Right renal cortex interstitium (tissue), 3 donors: ENCODE data around the gene GRID2. TPM values are rescaled to one million over a fixed set of nuclear protein-coding genes. Genes with fewer than 3 reads are reported as not detected.

Experiments
- DNase-seq, 3 donors: peaks; one replicate each; pipeline ENCODE4 v3.0.0-alpha.2; 2013; ENCODE audit warnings: low read depth in 3 of 3, low spot score in 2 of 3
- polyA plus RNA-seq, 3 donors: library from polyadenylated mRNA; unstranded; fragments of 120-200 nt; gene quantifications; one replicate each; pipeline ENCODE4 v1.2.1, GENCODE V29; 2013; ENCODE audit not compliant: insufficient read length in 3 of 3

GRID2 gene
- polyA plus RNA-seq, 3 donors = 4.9 to 7.5 (median 7.2) TPM

DNA sequence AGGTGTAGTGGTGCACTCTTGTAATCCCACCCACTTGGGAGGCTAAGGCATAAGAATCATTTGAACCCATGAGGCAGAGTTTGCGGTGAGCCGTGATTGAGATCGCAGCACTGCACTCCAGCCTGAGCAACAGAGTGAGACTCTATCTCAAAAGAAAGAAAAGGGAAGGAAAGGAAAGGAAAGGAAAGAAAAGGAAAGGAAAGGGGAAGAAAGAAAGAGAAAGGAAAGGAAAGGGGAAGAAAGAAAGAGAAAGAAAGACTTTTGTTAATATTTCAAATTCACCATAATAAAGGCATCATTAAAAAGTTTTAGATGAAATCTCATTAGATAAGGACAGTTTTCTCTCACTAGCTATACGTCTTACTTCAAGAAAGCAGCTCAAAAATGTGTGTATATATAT is 864.3 kb downstream of the GRID2 start:
- DNase-seq = no peak

DNA sequence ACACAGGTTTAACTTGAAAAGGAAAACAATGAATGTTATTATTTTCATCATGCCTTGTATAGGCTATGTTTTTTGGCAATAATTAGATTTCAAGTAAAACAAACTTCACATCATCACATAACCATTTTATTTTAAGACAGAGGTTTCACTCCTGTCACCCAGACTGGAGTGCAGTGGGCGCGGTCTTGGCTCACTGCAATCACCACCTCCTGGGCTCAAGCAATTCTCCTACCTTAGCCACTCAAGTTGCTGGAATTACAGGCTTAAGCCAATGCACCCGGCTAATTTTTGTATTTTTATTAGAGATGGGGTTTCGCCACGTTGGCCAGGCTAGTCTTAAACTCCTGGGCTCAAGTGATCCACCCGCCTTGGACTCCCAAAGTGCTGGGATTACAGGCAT is 866.2 kb downstream of the GRID2 start:
- no peak for DNase-seq

GRCh38 chr4:93174598-93174997 is 870.8 kb downstream of the GRID2 start:
- DNase-seq = no peak

DNA sequence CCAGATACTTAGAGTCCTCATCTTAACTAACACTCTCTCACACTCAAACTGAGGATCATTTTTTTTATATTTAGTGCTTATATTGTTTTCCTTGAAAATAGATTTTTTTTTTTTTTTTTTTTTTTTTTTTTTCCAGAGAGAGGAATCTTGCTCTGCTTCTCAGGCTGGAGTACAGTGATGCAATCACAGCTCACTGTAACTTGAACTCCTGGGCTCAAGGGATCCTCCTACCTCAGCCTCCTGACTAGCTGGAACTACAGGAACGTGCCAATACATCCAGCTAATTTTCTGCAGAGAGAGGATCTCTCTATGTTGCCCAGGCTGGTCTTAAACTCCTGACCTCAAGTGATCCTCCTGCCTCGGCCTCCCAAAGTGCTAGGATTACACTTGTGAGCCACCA is 874.5 kb downstream of the GRID2 start:
- no peak for DNase-seq

GRCh38 chr4:93179044-93179443 is 875.3 kb downstream of the GRID2 start:
- no peak for DNase-seq

DNA sequence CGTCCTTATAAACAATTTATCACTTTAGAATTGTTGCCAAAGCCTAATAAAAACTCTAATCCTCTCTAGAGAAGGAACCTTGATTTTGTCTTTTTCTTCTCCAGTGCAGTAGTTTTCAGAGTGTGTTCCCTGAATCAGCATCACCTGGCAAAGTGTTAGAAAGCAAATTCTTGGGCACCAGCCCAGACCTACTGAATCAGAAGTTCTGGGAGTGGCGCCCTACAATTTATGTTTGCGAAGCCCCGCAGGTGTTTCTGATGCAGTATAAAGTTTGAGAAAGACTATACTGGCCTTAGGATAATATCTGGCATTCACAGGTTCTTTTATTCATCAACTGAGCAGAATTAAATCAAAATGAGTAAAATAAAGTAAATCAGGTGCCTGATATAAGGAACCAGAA is 879.0 kb downstream of the GRID2 start:
- DNase-seq = no peak

- DNase-seq = peak in 1 of 3 donors; percentile 10
Observed at GRCh38 chr4:93183576-93183975, 879.8 kb downstream of the GRID2 start.

- peak in 2 of 3 donors; percentile 10 to 23 for DNase-seq
Observed at GRCh38 chr4:93184053-93184452, 880.3 kb downstream of the GRID2 start.

- DNase-seq = no peak
Observed at GRCh38 chr4:93186846-93187245, 883.1 kb downstream of the GRID2 start.

DNA sequence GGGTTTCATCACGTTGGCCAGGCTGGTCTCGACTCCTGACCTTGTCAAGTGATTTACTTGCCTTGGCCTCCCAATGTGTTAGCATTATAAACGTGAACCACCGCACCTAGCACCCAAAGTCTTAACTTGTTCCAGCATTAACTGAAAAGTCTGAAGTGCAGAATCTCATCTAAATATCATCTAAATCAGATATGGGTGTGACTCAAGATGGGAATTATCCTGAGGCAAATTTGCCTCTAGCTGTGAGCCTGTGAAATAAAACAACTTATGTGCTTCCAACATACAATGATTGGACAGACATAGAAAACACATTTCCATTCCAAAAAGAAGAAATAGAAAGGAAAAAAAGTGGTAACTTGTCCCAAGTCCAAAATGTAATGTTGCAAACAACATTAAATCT is 883.7 kb downstream of the GRID2 start:
- no peak for DNase-seq

GRCh38 chr4:93187892-93188291 is 884.1 kb downstream of the GRID2 start:
- no peak for DNase-seq

DNA sequence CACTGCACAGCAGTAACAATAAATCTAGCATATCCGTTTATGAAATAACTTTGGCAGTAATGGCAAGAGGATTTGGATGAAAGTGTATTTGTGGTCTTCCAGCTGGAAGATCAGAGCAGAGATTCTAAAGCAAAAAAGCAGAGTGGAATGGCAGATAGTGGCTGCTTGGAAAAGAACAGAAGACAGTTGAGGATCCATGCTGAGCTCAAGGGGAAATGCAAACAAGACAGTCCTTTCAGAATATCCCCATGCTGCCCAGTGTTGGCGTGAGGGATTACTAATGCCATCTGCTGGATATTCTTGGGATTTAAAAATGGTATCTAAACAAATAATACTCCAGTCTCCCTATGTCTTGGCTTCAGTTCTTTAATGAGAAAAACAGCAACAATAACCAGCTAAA is 895.7 kb downstream of the GRID2 start:
- DNase-seq = peak in 2 of 3 donors; percentile 25 to 30

GRCh38 chr4:93201471-93202096 is 897.8 kb downstream of the GRID2 start:
- DNase-seq = no peak

- no peak for DNase-seq
Observed at GRCh38 chr4:93203708-93204107, 899.9 kb downstream of the GRID2 start.

DNA sequence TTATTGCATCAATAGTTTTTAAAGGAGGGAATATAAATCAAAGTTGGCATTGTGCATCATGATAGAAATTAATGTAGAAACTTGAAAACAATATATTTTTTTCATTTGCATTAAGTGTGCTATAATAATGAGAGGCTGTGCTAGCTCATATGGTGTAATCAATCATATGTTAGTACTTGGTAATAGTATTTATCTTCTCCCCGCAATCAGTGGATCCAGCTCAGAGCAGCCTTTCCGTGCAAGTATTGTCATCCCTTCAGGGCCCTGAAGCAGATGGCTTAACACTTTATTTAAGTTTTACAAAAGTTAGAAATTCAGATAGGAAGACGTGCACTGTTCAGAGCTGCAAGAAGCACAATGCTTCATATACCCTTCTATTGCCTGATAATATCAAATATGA is 908.5 kb downstream of the GRID2 start:
- DNase-seq = no peak

DNA sequence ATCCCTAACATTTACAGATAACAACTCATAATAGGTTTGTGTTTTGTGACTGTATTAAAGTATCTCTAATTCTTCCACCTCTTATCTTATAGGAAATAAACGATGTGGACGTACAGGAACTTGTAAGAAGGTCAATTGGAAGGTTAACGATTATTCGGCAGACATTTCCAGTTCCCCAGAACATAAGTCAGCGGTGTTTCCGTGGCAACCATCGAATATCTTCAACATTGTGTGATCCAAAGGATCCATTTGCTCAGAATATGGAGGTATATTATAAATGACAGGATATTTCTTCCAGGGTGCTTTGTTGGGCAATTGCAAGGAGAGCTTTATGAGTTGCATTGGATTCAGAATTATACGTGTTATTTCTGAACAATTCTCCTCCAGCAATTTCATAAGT is 912.9 kb downstream of the GRID2 start:
- no peak for DNase-seq

DNA sequence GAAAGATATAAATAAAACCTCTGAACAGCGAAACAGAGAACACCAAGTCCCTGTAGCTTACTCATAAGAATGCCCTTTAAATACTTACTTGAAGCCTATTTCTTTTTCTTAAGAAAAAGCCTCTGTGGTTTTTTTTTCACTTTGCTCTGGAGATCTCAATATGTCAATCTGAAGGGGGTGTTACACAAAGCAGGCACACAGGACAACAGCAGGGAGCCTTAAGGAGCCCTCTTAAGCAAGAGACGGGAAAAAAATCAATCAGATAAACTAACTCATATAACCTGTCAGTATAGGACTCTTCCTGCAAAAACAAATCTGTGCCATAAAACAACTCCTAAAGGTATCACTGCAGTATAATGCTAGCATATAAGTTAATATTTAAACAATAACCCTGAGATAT is 913.7 kb downstream of the GRID2 start:
- no peak for DNase-seq

- no peak for DNase-seq
Observed at GRCh38 chr4:93221771-93222170, 918.0 kb downstream of the GRID2 start.

- DNase-seq = no peak
Observed at GRCh38 chr4:93228021-93228420, 924.3 kb downstream of the GRID2 start.

GRCh38 chr4:93232883-93233282 is 929.1 kb downstream of the GRID2 start:
- DNase-seq = no peak

DNA sequence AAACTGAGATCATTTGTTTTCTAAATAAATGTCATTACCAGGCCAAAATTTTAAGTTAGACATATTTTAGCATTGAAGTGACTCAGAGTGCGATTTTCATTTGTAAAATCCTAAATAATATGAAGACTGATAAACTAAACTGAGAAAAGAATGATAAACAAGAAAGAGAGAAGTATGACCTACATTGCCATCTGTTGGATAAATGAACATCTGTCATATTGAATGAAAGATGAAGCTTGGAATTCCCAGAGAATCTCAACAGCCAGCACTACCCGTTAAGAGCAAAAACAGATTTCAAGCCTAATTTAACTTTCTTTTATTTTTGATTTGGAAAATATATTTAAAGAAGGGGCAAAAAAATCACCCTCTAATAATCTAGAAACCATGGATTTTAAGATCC is 933.8 kb downstream of the GRID2 start:
- DNase-seq = no peak

- no peak for DNase-seq
Observed at GRCh38 chr4:93243262-93243661, 939.5 kb downstream of the GRID2 start.

- no peak for DNase-seq
Observed at GRCh38 chr4:93261207-93261606, 957.4 kb downstream of the GRID2 start.
